Panc1 (cell line): ENCODE measurements around the gene HSPBP1. TPM values are rescaled to one million over a fixed set of nuclear protein-coding genes. Genes with fewer than 3 reads are reported as not detected.

Experiments
- ATAC-seq: fragments of 200-7000 bp; cut with Tn5 transposase; 2 replicates; pipeline ENCODE4 v1.9.1; 2020; ENCODE audit warnings: mild to moderate bottlenecking, moderate library complexity
- BruUV-seq: library from RNA; stranded (reverse); fragments of 400-500 nt; replicated peaks from 2 replicates; lab custom pipeline; 2021; lab: Mats Ljungman, UMichigan
- CTCF ChIA-PET: fragments of 300-600 bp; sonication (Branson Sonifier 250); formaldehyde crosslinking; loops from one replicate; lab custom pipeline; 2022; ENCODE audit warnings: antibody characterized with exemption; lab: Charles Lee
- POLR2A ChIA-PET: fragments of 300-600 bp; sonication (Branson Sonifier 250); formaldehyde crosslinking; loops from one replicate; lab custom pipeline; 2022; ENCODE audit warnings: antibody characterized with exemption; lab: Charles Lee
- DNase-seq: peaks from one replicate; pipeline ENCODE4 v3.0.0-alpha.2; 2010; ENCODE audit warnings: low read depth, low spot score
- H3K27ac ChIP-seq: 2 replicates; pipeline ENCODE4 v1.5.1; 2011; ENCODE audit warnings: mild to moderate bottlenecking, low read length, inconsistent platforms
- H3K27me3 ChIP-seq: fragments of 200-500 bp; sonication (Bioruptor generic); 2 replicates; pipeline ENCODE4 v1.6.0; 2014; ENCODE audit warnings: low read length, inconsistent platforms; ENCODE audit not compliant: control insufficient read depth, insufficient read depth
- H3K36me3 ChIP-seq: fragments of 200-500 bp; sonication (Bioruptor generic); 2 replicates; pipeline ENCODE4 v1.5.1; 2014; ENCODE audit warnings: inconsistent platforms, mild to moderate bottlenecking, low read length, moderate library complexity; ENCODE audit not compliant: control insufficient read depth, insufficient read depth
- H3K4me1 ChIP-seq: 2 replicates; pipeline ENCODE4 v1.5.1; 2011; ENCODE audit warnings: inconsistent platforms, mild to moderate bottlenecking, low read length, moderate library complexity; ENCODE audit not compliant: control insufficient read depth, insufficient read depth
- H3K4me3 ChIP-seq, 2 experiments: 2 replicates each; pipeline ENCODE4 v1.5.1; 2011 to 2012; ENCODE audit warnings: low read depth in 2 of 2, low read length in 2 of 2, mild to moderate bottlenecking in 2 of 2, inconsistent platforms in 1 of 2, moderate library complexity in 1 of 2
- H3K9me3 ChIP-seq: fragments of 200-500 bp; sonication (Bioruptor generic); 2 replicates; pipeline ENCODE4 v1.5.1; 2014; ENCODE audit warnings: low read depth, mild to moderate bottlenecking, inconsistent platforms, low read length, moderate library complexity; ENCODE audit not compliant: control insufficient read depth, insufficient read depth
- CTCF ChIP-seq: fragments of 450-650 bp; IDR thresholded peaks from 2 replicates; pipeline ENCODE4 v1.5.1; 2017; ENCODE audit warnings: mild to moderate bottlenecking
- POLR2AphosphoS5 ChIP-seq: IDR thresholded peaks from 2 replicates; pipeline ENCODE4 v1.6.1; 2012; ENCODE audit warnings: mild to moderate bottlenecking, low read depth, low read length, moderate library complexity
- REST ChIP-seq, 2 experiments: IDR thresholded peaks; 2 replicates each; pipeline ENCODE4 v1.6.1; 2011 to 2012; ENCODE audit warnings: low read depth in 2 of 2, control low read depth in 1 of 2, low read length in 1 of 2, mild to moderate bottlenecking in 1 of 2, moderate library complexity in 1 of 2; ENCODE audit not compliant: insufficient read depth in 1 of 2
- SIN3A ChIP-seq: IDR thresholded peaks from 2 replicates; pipeline ENCODE4 v1.6.1; 2012; ENCODE audit warnings: low read depth, mild to moderate bottlenecking, low read length, moderate library complexity, borderline replicate concordance; ENCODE audit not compliant: insufficient read depth
- TCF7L2 ChIP-seq: IDR thresholded peaks from 2 replicates; pipeline ENCODE4 v1.6.1; 2011; ENCODE audit warnings: mild to moderate bottlenecking, low read depth, low read length, inconsistent platforms
- in situ Hi-C: cut with HindIII; loops from 2 replicates; pipeline ENCODE4 v1.10.0; 2016; ENCODE audit warnings: low sequenced_read_pairs, low pct_unique_long_range_greater_than_20kb
- intact Hi-C: fragments of 100-400 bp; cut with micrococcal nuclease; formaldehyde crosslinking; loops from one replicate; pipeline ENCODE4 v1.10.0; 2022; ENCODE audit not compliant: unreplicated experiment
- total RNA-seq: library from RNA; stranded (reverse); gene quantifications from one replicate; pipeline ENCODE4 v1.2.1, GENCODE V29; 2021; ENCODE audit not compliant: unreplicated experiment

HSPBP1 gene
- total RNA-seq, 1 experiment from 2014 or later = 84.2 TPM

GRCh38 chr19:55265723-55266386 lies 14.1 kb downstream of the HSPBP1 start:
- Histone ChIP-seq H3K4me3 (no peak overlapping the region), H3K4me1 (no peaks in the 10 kb centered on the region), H3K27ac (no peak overlapping the region), H3K27me3 (no peaks in the 10 kb centered on the region), H3K36me3 (no peaks in the 10 kb centered on the region), H3K9me3 (no peaks in the 10 kb centered on the region)
- ATAC-seq = no peak
- no peak for DNase-seq
- CTCF ChIA-PET = no interaction called here
- in situ Hi-C loops (no loop called here), intact Hi-C loops (no loop called here)
- BruUV-seq = no TSS peak
- POLR2A ChIA-PET = no interaction called here
- no peak for TF ChIP-seq POLR2AphosphoS5
- TF ChIP-seq CTCF = no peak
- TF ChIP-seq TCF7L2 = no peak

GRCh38 chr19:55265173-55265572 lies 14.7 kb downstream of the HSPBP1 start:
- in situ Hi-C loops (no loop called here), intact Hi-C loops (no loop called here)
- Histone ChIP-seq H3K4me1 (peaks cover 5% of the 10 kb centered on the region), H3K27ac (no peak overlapping the region), H3K27me3 (no peaks in the 10 kb centered on the region), H3K36me3 (no peaks in the 10 kb centered on the region), H3K9me3 (no peaks in the 10 kb centered on the region), H3K4me3 (no peak overlapping the region)
- no TSS peak for BruUV-seq
- DNase-seq (no peak), ATAC-seq (no peak)
- TF ChIP-seq POLR2AphosphoS5 (no peak), REST (IDR thresholded peaks at IDR 0.05; ENCODE audit: insufficient read depth in 1 of 2, low read depth in 2 of 2, low read length in 1 of 2) (no peak), SIN3A (no peak), TCF7L2 (no peak), CTCF (no peak)
- ChIA-PET POLR2A (no interaction called here), CTCF (no interaction called here)
